Smooth muscle cell (in vitro differentiated cells): ENCODE measurements around the gene TMEM54. TPM values are rescaled to one million over a fixed set of nuclear protein-coding genes. Genes with fewer than 3 reads are reported as not detected.

Source experiments
- DNase-seq: peaks from one replicate; lab custom pipeline; 2025; ENCODE audit not compliant: unreplicated experiment; lab: John Stamatoyannopoulos, UW
- H2AFZ ChIP-seq: fragments of 200-600 bp; sonication (generic); 2 replicates; pipeline ENCODE4 v1.6.0; 2016; ENCODE audit warnings: antibody characterized with exemption, low read depth, mild to moderate bottlenecking
- H3F3A ChIP-seq: fragments of 200-600 bp; sonication (generic); 2 replicates; pipeline ENCODE4 v1.6.0; 2017; ENCODE audit warnings: antibody characterized with exemption, low read depth
- H3K27ac ChIP-seq: fragments of 200-600 bp; sonication (generic); 2 replicates; pipeline ENCODE4 v1.5.1; 2016; ENCODE audit warnings: low read depth, mild to moderate bottlenecking
- H3K27me3 ChIP-seq: fragments of 200-600 bp; sonication (generic); 2 replicates; pipeline ENCODE4 v1.6.1; 2016; ENCODE audit warnings: low read depth, mild to moderate bottlenecking
- H3K36me3 ChIP-seq: fragments of 200-600 bp; sonication (generic); 2 replicates; pipeline ENCODE4 v1.5.1; 2016; ENCODE audit warnings: low read depth
- H3K4me1 ChIP-seq: fragments of 200-600 bp; sonication (generic); 2 replicates; pipeline ENCODE4 v1.5.1; 2016; ENCODE audit warnings: low read depth
- H3K4me2 ChIP-seq: fragments of 200-600 bp; sonication (generic); 2 replicates; pipeline ENCODE4 v1.6.0; 2016; ENCODE audit warnings: mild to moderate bottlenecking
- H3K4me3 ChIP-seq: fragments of 200-600 bp; sonication (generic); 2 replicates; pipeline ENCODE4 v1.5.1; 2016; ENCODE audit warnings: mild to moderate bottlenecking
- H3K79me2 ChIP-seq: fragments of 200-600 bp; sonication (generic); 2 replicates; pipeline ENCODE4 v1.6.0; 2016; ENCODE audit warnings: low read depth, mild to moderate bottlenecking
- H3K9ac ChIP-seq: fragments of 200-600 bp; sonication (generic); 2 replicates; pipeline ENCODE4 v1.6.0; 2016; ENCODE audit warnings: low read depth
- H3K9me3 ChIP-seq: fragments of 200-600 bp; sonication (generic); replicated peaks from 2 replicates; pipeline ENCODE4 v1.5.1; 2016; ENCODE audit warnings: low read depth
- H4K20me1 ChIP-seq: fragments of 200-600 bp; sonication (generic); 2 replicates; pipeline ENCODE4 v1.6.0; 2016; ENCODE audit warnings: low read depth
- WGBS: methylation state at CpG from one replicate; pipeline ENCODE4 v1.1.7; 2016; ENCODE audit warnings: low lambda C conversion rate; 5-methylcytosine and 5-hydroxymethylcytosine counted together
- polyA plus RNA-seq: library from polyadenylated mRNA; unstranded; fragments of >200 nt; fragmentation: Nextera tagmentation; extraction: Ambion mirVana; gene quantifications from 2 replicates; pipeline ENCODE4 v1.2.1, GENCODE V29; 2016
- total RNA-seq: library from RNA; depleted of rRNA; stranded (reverse); fragments of >200 nt; gene quantifications from 2 replicates; pipeline ENCODE4 v1.2.3, GENCODE V29; 2014
- TF ChIP-seq, protein P1 (sequence below): fragments of 200-600 bp; sonication (generic); IDR thresholded peaks from 2 replicates; pipeline ENCODE4 v1.5.1; 2017; ENCODE audit warnings: borderline replicate concordance, mild to moderate bottlenecking, antibody characterized with exemption; ENCODE audit not compliant: insufficient read depth, poor library complexity, severe bottlenecking

Gene TMEM54
- total and polyA plus RNA-seq, 2 experiments from 2014 or later, result 59.0 to 84.1 TPM

DNA sequence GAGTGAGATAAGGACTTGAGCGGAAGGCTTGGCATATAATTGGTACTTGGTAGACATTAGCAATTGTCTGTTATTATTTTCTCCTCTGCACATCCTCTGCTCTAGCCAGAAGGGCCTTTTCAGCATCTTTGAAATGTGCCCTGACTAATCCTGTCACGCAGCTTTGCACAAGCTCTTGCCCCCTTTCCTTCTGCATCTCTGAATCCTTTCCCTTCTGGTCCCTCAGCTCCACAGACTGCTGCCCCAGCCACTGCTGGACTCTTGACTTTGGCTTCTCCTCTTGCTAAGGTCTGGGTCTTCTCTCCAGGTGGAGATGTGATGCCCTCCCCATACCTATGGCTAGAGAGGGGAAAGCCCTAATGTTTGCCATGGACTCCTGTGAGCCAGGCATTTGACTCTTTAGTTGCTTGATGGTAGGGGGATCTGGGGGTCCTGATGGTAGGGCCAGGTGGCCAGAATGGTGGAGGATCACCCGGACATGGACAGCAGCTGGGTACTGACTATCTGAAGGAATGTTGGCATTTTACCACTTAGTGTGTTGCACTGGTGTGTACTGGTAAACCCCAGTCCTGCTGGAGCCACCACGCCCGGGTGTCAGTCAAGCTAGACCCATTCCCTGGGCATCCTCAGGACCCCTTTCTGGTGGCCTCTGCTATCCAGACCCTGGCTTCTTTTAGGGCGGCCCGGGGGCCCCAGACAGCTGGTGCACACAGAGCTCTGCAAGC, 10.5 kb downstream of the TMEM54 start:
- DNase-seq, result no peak
- no peak overlapping the region for H2AFZ ChIP-seq
- peaks cover 14% of the 10 kb centered on the region for H3K27me3 ChIP-seq
- no peaks in the 10 kb centered on the region for H4K20me1 ChIP-seq
- H3K79me2 ChIP-seq, result no peaks in the 10 kb centered on the region
- no peaks in the 10 kb centered on the region for H3K9me3 ChIP-seq
- H3K4me1 ChIP-seq, result no peaks in the 10 kb centered on the region
- no peaks in the 10 kb centered on the region for H3K36me3 ChIP-seq
- no peak overlapping the region for H3K9ac ChIP-seq
- no peak overlapping the region for H3K4me2 ChIP-seq
- no peak overlapping the region for H3K27ac ChIP-seq
- TF ChIP-seq, protein P1, sequence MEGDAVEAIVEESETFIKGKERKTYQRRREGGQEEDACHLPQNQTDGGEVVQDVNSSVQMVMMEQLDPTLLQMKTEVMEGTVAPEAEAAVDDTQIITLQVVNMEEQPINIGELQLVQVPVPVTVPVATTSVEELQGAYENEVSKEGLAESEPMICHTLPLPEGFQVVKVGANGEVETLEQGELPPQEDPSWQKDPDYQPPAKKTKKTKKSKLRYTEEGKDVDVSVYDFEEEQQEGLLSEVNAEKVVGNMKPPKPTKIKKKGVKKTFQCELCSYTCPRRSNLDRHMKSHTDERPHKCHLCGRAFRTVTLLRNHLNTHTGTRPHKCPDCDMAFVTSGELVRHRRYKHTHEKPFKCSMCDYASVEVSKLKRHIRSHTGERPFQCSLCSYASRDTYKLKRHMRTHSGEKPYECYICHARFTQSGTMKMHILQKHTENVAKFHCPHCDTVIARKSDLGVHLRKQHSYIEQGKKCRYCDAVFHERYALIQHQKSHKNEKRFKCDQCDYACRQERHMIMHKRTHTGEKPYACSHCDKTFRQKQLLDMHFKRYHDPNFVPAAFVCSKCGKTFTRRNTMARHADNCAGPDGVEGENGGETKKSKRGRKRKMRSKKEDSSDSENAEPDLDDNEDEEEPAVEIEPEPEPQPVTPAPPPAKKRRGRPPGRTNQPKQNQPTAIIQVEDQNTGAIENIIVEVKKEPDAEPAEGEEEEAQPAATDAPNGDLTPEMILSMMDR, result no peak
- H3F3A ChIP-seq, result no peaks in the 10 kb centered on the region
- H3K4me3 ChIP-seq, result no peak overlapping the region
- WGBS, result 81% methylated on average over 7 of the region's 7 CpGs

DNA sequence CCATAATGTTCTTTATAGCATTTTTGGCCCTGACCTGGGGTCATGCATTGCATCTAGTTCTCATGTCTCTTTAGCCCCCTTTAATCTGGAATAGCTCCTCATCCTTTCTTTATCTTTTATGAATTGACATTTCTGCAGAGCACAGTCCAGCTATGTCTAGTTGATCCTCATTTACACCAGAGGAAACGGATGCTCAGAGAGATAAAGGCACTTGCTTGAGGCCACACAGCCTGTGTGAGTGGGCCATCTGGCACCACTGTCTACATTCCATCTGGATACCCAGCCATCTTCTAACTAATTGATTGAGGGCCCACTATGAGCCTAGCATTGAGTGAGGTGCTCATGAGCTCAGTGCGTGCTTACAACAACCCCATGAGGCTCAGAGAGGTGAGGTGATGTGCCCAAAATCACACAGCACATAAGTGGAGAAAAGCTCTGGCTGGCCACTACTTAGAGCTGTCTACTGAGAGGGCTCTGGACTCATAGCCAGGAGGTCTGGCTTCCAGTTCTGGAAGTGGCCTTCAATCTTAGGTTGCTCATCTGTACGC, 11.4 kb downstream of the TMEM54 start:
- TF ChIP-seq, protein P1, result no peak
- Histone ChIP-seq H3K36me3 (no peaks in the 10 kb centered on the region), H3K4me1 (no peaks in the 10 kb centered on the region), H3K4me2 (no peak overlapping the region), H3F3A (no peaks in the 10 kb centered on the region), H2AFZ (no peak overlapping the region), H4K20me1 (no peaks in the 10 kb centered on the region), H3K79me2 (no peaks in the 10 kb centered on the region), H3K4me3 (no peak overlapping the region), H3K9me3 (no peaks in the 10 kb centered on the region), H3K9ac (no peak overlapping the region), H3K27me3 (peaks cover 22% of the 10 kb centered on the region), H3K27ac (no peak overlapping the region)
- DNase-seq, result no peak
- WGBS, result 80% methylated on average over 3 of the region's 3 CpGs

DNA sequence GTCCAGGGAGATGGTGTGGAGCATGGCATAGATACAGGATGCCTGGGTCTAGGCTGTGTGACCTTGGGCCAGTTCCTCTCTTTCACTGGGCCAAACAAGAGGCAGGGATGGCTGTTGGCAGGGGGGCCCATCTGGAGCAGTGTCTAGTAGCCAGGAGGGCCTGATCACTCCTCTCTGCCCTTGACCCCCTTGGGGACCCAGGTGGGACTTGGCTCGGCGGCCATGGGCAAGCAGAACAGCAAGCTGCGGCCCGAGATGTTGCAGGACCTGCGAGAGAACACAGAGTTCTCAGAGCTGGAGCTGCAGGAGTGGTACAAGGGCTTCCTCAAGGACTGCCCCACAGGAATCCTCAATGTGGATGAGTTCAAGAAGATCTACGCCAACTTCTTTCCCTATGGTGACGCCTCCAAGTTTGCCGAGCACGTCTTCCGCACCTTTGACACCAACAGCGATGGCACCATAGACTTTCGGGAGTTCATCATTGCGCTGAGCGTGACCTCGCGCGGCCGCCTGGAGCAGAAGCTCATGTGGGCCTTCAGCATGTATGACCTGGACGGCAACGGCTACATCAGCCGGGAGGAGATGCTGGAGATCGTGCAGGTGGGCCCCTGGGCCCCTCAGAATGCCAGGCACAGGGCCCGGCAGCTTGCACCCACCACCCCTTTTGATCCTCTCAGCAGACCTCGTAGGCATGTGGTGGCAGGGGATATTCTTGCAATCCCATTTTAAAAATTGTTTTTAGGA, 12.3 kb downstream of the TMEM54 start:
- Histone ChIP-seq H3K9ac (no peak overlapping the region), H3K27ac (no peak overlapping the region), H3K36me3 (no peaks in the 10 kb centered on the region), H3K79me2 (no peaks in the 10 kb centered on the region), H3K4me2 (no peak overlapping the region), H3K9me3 (no peaks in the 10 kb centered on the region), H3K27me3 (peaks cover 24% of the 10 kb centered on the region), H4K20me1 (no peaks in the 10 kb centered on the region), H2AFZ (no peak overlapping the region), H3K4me1 (no peaks in the 10 kb centered on the region), H3K4me3 (no peak overlapping the region), H3F3A (no peaks in the 10 kb centered on the region)
- no peak for DNase-seq
- WGBS, result 92% methylated on average over 24 of the region's 24 CpGs
- TF ChIP-seq, protein P1, result no peak
